Measurements from ENCODE around the gene C8G.

- TF ChIP-seq CTCF (IDR thresholded peaks at IDR 0.05; ENCODE audit: low read depth, low read length): no peak
- TF ChIP-seq MAX (IDR thresholded peaks at IDR 0.05; ENCODE audit: low read depth, low read length): no peak
- TF ChIP-seq POLR2A (IDR thresholded peaks at IDR 0.05; ENCODE audit: extremely low read depth, insufficient read length): no peak
- TF ChIP-seq MYC (IDR thresholded peaks at IDR 0.05; ENCODE audit: low read depth, low read length): no peak
Measured at GRCh38 chr9:136896027-136896426, 49.0 kb upstream of the C8G start.
